Measurements from ENCODE around the gene MYO3B.

GRCh38 chr2:170503563-170503962 lies 325.6 kb downstream of the MYO3B start:
- TF ChIP-seq, protein P1, sequence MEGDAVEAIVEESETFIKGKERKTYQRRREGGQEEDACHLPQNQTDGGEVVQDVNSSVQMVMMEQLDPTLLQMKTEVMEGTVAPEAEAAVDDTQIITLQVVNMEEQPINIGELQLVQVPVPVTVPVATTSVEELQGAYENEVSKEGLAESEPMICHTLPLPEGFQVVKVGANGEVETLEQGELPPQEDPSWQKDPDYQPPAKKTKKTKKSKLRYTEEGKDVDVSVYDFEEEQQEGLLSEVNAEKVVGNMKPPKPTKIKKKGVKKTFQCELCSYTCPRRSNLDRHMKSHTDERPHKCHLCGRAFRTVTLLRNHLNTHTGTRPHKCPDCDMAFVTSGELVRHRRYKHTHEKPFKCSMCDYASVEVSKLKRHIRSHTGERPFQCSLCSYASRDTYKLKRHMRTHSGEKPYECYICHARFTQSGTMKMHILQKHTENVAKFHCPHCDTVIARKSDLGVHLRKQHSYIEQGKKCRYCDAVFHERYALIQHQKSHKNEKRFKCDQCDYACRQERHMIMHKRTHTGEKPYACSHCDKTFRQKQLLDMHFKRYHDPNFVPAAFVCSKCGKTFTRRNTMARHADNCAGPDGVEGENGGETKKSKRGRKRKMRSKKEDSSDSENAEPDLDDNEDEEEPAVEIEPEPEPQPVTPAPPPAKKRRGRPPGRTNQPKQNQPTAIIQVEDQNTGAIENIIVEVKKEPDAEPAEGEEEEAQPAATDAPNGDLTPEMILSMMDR (IDR thresholded peaks at IDR 0.05) = no peak
- TF ChIP-seq POLR2A (IDR thresholded peaks at IDR 0.05) (no peak), EP300 (IDR thresholded peaks at IDR 0.05) (no peak), POLR2AphosphoS5 (IDR thresholded peaks at IDR 0.05) (no peak)
